ENCODE measurements around the gene TRIM6. TPM values are rescaled to one million over a fixed set of nuclear protein-coding genes. Genes with fewer than 3 reads are reported as not detected.

The TRIM6 gene, protein sequence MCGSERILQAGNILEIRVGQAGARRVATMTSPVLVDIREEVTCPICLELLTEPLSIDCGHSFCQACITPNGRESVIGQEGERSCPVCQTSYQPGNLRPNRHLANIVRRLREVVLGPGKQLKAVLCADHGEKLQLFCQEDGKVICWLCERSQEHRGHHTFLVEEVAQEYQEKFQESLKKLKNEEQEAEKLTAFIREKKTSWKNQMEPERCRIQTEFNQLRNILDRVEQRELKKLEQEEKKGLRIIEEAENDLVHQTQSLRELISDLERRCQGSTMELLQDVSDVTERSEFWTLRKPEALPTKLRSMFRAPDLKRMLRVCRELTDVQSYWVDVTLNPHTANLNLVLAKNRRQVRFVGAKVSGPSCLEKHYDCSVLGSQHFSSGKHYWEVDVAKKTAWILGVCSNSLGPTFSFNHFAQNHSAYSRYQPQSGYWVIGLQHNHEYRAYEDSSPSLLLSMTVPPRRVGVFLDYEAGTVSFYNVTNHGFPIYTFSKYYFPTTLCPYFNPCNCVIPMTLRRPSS
- 1.9 and 3.4 TPM in 2 replicates for total RNA-seq (2014; rRNA removed; shearing (Covaris generic))

DNA sequence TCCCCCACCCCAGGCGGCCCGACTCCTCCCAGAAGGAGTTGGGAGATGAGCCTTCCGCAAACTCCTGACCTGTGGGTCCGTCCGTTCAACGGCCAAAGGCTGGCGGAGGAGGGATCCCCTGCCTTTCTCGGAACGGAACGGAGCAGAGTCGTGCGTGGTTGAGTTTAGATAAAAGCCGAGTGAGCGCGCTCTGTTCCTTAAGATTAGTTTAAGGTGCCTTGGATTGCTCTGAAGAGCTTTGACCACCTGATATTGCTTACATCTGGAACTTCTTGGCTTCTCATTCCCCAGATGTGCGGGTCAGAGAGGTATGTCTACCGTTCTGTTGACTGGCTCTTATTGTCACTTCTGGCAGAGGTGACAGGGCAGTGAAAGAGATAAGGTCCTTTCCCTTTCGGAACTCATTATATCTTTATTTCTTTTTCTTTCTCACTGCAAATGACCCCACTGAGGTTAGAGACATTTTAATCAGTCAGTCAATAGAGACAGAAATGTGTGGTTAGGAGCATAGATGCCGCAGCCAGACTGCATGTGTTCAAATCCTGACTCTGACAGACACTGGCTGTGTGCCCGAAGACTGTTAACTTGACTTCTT, at the start of gene TRIM6:
Gene TRIM6 (plus strand): TSS at position 31 of the 595 bp plus-strand sequence. CDS start 261 bp downstream, at position 292.

GRCh38 chr11:5548440-5548839, 48.0 kb upstream of the TRIM6 start, which contains the start of gene OR52H1:
OR52H1 (minus strand) TSS chr11:5548540; CDS start chr11:5545505, 3,035 bp downstream.

DNA sequence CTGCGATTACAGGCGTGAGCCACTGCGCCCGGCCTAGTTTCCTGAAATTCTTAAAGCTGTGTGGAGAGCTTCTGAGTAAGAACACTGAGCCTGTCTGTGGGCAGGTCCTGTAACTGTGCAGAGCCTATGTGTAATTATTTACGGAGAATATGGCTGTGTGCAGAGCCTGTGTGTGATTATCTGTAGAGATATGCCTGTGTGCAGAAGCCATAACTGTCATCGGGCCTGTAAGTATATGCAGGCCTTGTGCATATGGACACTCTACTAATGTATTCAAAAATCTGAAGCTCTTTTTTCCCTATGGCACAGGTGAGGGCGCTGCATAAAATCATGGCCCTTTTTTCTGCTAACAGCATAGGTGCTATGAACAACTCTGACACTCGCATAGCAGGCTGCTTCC, 15.9 kb upstream of the TRIM6 start, which contains the start of gene OR52B6:
Gene OR52B6 (plus strand): TSS at position 301 of the 400 bp plus-strand sequence. CDS start 0 bp downstream, at position 301.

DNA sequence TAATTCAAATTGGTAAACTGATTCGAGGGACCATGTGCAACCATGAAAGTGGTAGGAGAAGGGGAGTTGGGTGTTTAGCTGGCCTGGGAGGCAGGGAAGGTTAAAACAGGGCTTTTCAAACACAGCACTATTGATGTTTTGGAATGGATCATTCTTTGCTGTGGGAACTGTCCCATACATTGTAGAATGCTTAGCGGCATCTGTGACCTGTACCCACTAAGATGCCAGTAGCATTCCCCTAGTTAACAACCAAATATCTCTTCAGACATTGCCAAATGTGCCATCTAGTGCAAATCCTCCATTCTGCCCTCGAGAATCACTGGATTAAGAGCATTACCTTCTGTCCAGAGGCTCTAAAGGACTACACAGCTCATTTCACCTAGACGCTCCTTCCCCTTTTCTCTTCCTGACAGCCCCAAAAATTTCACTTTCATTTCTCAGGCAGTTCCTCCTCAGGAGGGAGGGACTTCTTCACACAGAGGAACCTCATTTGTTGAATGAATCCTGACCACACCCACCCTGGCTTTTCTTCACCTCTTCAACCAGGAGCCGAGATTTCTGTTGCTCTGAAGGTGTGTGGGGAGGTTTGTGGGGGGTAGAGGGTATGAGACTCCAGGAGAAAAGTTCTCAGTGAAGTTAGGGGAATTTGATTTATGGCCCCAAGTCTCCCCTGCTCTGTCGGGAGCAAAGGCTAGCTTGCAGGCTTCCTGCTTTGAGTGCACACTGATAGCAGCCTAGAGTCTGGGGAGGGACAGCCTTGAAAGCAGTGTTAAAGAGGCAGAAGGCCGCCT, 28.2 kb downstream of the TRIM6 start, which contains the start of gene TRIM34:
Gene TRIM34 (plus strand): TSS at position 513 of the 791 bp plus-strand sequence. CDS start 7,331 bp downstream, outside the sequence.

Other genes starting within 250 kb of the TRIM6 start
- not detected in 2 replicates for gene OR51B6, start 245.1 kb upstream of the TRIM6 start, total RNA-seq (2014; rRNA removed; shearing (Covaris generic))
- not detected in 2 replicates for gene OR51M1, start 212.8 kb upstream of the TRIM6 start, total RNA-seq (2014; rRNA removed; shearing (Covaris generic))
- not detected in 2 replicates for gene OR51Q1, start 174.5 kb upstream of the TRIM6 start, total RNA-seq (2014; rRNA removed; shearing (Covaris generic))
- gene OR51I1, start 155.1 kb upstream of the TRIM6 start, total RNA-seq (2014; rRNA removed; shearing (Covaris generic)) = 0.57 and 1.0 TPM in 2 replicates
- gene OR51I2, start 147.3 kb upstream of the TRIM6 start, total RNA-seq (2014; rRNA removed; shearing (Covaris generic)) = not detected in 2 replicates
- gene OR52D1, start 108.0 kb upstream of the TRIM6 start, total RNA-seq (2014; rRNA removed; shearing (Covaris generic)) = 0.13 TPM in 1 of 2 replicates, not detected in the other
- gene UBQLN3, start 86.7 kb upstream of the TRIM6 start, total RNA-seq (2014; rRNA removed; shearing (Covaris generic)) = not detected in 2 replicates
- gene UBQLNL, start 79.9 kb upstream of the TRIM6 start, total RNA-seq (2014; rRNA removed; shearing (Covaris generic)) = not detected in 2 replicates
- gene OR52H1, start 48.1 kb upstream of the TRIM6 start, total RNA-seq (2014; rRNA removed; shearing (Covaris generic)) = not detected in 2 replicates
- not detected in 2 replicates for gene OR52B6, start 15.8 kb upstream of the TRIM6 start, total RNA-seq (2014; rRNA removed; shearing (Covaris generic))
- 2.4 and 5.0 TPM in 2 replicates for gene TRIM34, start 28.4 kb downstream of the TRIM6 start, total RNA-seq (2014; rRNA removed; shearing (Covaris generic))
- 9.8 and 11.9 TPM in 2 replicates for gene TRIM5, start 88.4 kb downstream of the TRIM6 start, total RNA-seq (2014; rRNA removed; shearing (Covaris generic))
- 1.3 and 1.7 TPM in 2 replicates for gene TRIM22, start 93.2 kb downstream of the TRIM6 start, total RNA-seq (2014; rRNA removed; shearing (Covaris generic))
- not detected in 2 replicates for gene OR56B1, start 139.8 kb downstream of the TRIM6 start, total RNA-seq (2014; rRNA removed; shearing (Covaris generic))
- not detected in 2 replicates for gene OR52N4, start 157.6 kb downstream of the TRIM6 start, total RNA-seq (2014; rRNA removed; shearing (Covaris generic))
- not detected in 2 replicates for gene OR52N5, start 186.7 kb downstream of the TRIM6 start, total RNA-seq (2014; rRNA removed; shearing (Covaris generic))
- not detected in 2 replicates for gene OR52N1, start 194.6 kb downstream of the TRIM6 start, total RNA-seq (2014; rRNA removed; shearing (Covaris generic))
- gene OR52N2, start 212.3 kb downstream of the TRIM6 start, total RNA-seq (2014; rRNA removed; shearing (Covaris generic)) = not detected in 2 replicates
- not detected in 2 replicates for gene OR52E6, start 245.3 kb downstream of the TRIM6 start, total RNA-seq (2014; rRNA removed; shearing (Covaris generic))